HG03159 (cell line): ENCODE results near the gene DHCR24.

Source experiments
- ATAC-seq: cut with Tn5 transposase; IDR thresholded peaks from one replicate; pipeline ENCODE4 v1.9.1; 2021; ENCODE audit warnings: mild to moderate bottlenecking, moderate library complexity; ENCODE audit not compliant: unreplicated experiment

Gene DHCR24

GRCh38 chr1:54846716-54847284 lies 40.2 kb downstream of the DHCR24 start:
- ATAC-seq: no peak

GRCh38 chr1:54846301-54846700 lies 40.7 kb downstream of the DHCR24 start:
- no peak for ATAC-seq

GRCh38 chr1:54845772-54846171 lies 41.2 kb downstream of the DHCR24 start:
- ATAC-seq: no peak

- ATAC-seq: no peak
Measured at GRCh38 chr1:54844564-54844963, 42.4 kb downstream of the DHCR24 start.

GRCh38 chr1:54843449-54843848 lies 43.5 kb downstream of the DHCR24 start:
- ATAC-seq: no peak

GRCh38 chr1:54842963-54843362 lies 44.0 kb downstream of the DHCR24 start:
- no peak for ATAC-seq

DNA sequence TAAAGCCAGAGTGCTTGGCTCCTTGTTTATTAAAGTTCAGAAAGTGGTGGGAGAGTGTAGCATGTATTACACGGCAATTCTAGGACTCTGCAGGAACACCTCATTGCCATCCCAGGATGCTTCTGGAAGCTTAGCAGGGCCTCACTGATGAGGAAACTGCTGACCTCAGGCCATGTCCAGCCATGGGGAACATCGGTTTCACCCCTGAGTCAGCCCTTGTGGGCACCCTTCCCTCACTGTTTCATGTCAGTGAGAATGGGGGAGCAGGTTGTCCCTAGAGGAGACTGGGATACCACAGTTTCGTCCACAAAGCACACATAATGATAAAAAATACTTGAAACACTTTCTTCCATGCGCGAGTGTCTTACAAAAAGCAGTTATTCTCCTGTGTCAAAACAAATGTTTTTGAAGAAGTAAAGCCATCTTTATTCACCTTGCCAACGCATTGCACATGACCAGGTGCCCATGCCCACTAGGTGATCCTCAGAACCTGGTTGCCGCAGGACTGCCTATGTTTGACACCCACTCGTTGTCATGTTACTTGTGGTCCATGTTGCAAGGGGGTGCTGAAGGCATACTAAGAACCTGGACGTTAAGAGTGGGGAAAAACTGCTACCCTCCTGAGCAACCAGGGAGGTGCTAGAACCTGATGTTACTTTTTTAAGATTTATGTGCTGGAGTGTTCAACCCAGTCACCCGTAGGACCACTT lies 44.6 kb downstream of the DHCR24 start:
- no peak for ATAC-seq

- no peak for ATAC-seq
Measured at GRCh38 chr1:54839824-54840223, 47.2 kb downstream of the DHCR24 start.

- ATAC-seq: no peak
Measured at GRCh38 chr1:54838565-54839180, 48.3 kb downstream of the DHCR24 start.

DNA sequence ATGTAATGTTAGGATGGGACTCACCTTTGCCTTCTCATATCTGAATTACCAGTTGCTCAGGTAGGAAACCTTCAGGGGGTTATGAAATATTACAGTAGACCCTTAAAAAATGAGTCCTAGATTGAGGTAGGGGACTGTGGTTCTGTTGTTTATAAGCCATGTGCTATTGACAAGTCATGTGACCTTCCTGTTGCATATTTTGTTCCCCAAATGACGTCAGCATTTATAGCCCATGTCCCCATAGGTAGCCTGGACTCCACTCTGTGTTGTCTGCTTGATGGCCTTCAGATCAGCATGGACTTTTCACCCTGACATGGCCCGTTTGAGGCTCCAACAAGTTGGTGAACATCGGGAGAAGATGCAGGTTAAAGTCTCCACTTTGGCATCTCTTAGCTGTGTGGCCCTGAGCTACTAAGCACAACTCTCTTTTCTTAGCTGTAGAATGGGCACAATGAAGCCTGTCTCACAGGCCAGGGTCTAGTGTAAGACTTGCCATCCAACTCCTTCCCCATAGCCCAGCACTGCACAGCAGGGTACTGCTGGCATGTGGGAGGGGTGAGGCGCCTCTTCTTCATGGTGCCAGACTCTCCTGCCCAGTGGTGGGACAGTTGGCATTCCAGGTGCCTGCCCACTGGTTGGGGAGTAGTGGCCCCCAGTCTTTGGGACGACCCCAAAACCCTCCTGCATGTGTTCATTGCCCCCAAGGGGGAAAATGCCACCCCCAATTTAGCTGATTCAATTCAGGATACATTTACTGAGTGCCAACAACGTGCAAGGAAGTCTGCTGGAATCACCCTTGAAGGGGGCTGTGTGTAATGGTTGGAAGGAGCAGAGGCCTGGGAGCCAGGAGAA lies 49.8 kb downstream of the DHCR24 start:
- ATAC-seq: no peak

GRCh38 chr1:54836594-54836993 lies 50.4 kb downstream of the DHCR24 start:
- no peak for ATAC-seq

GRCh38 chr1:54835970-54836369 lies 51.0 kb downstream of the DHCR24 start:
- no peak for ATAC-seq

DNA sequence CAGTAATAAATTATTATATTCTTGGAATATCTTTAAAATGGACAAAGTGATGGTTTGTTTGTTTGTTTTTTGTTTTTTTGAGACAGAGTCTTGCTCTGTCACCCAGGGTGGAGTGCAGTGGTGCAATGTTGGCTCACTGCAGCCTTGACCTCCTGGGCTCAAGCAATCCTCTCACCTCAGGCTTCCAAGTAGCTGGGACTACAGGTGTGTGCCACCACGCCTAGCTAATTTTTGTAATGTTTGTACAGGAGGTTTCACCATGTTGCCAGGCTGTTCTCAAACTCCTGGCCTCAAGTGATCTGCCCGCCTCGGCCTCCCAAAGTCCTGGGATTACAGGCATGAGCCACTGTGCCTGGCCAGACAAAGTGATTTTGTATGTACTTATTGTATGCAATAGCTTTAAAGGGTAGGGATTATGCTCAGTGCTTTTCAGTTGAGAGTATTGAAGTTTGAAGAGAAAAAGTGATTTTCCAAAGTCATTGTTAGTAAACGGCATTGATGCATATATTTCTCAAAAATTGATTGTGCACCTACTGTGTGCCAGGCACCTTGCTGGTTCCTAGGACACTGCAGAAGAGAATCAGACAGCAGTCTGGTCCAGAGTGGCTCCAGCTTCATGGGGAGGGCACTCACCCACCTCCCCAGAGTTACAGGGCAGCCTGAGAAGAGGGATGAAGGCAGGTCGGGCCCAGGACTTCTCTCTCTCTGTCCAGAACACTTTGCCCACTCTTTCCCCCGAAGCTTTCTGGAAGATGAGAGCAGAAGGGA lies 51.7 kb downstream of the DHCR24 start:
- no peak for ATAC-seq

GRCh38 chr1:54834007-54834541 lies 52.9 kb downstream of the DHCR24 start:
- ATAC-seq: no peak

- no peak for ATAC-seq
Measured at GRCh38 chr1:54833121-54833520, 53.9 kb downstream of the DHCR24 start.

DNA sequence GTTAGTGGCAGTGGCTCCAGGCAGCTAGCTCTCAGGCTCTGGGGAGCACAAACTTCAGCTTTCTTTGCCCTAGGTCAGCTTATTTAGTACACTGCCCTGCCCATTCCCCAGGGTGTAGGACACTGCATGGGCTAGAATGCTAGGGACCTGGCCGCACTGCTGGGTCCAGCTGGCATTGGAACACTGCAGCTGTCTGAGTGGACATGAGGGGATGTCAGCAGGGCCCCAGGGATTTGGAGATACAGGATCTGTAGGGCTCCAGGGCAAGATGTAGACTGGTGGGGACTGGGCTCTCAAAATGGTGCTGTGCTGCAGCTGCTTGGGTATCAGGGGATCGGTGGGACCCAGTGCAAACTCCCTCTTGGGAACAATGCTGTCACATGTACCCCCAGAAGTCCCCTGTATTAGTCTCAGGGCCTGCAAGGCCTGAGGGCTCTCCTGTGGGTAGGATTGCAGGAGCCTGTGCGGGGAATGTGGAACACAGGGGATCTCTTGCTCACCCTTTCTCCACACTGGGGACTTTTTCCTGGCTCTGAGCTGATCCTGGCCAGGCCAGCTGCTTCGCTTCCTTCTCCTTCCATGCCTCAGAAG lies 60.7 kb downstream of the DHCR24 start:
- ATAC-seq: no peak

- ATAC-seq: no peak
Measured at GRCh38 chr1:54825696-54826095, 61.3 kb downstream of the DHCR24 start.

DNA sequence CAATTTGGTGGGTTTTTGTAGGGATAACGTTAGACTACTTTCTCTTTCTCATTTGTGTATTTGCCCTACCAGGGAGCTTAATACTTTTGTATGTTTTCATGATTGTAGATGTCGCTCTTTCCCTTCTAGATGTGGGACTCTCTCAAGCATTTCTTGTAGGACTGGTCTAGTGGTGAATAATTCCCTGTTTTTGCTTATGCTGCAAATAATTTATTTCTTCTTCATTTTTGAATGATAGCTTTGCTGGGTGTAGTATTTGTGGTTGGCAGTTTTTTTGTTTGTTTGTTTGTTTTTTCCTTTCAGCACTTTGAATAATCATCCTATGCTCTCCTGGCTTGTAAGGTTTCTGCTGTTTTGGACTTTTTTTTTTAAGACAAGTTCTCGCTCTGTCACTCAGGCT lies 63.3 kb downstream of the DHCR24 start:
- no peak for ATAC-seq

GRCh38 chr1:54819733-54820132 lies 67.3 kb downstream of the DHCR24 start:
- no peak for ATAC-seq

DNA sequence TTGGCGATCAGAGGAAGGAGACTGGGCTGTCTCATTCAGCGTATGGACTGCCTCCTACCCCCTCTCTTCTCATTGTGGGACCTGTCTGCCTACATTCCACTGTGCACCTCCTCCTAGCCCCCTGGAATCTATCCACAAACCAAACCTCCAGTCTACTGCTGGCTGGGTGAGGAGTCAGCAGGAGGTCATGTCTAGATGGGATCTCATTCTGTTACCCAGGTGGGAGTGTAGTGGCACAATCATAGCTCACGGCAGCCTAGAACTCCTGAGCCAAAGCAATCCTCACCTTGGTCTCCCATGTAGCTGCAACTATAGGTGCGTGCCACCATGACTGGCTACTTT lies 67.8 kb downstream of the DHCR24 start:
- no peak for ATAC-seq
